DMS53 (cell line): Measurements from ENCODE around the gene COMMD10.

Source experiments
- DNase-seq: peaks from one replicate; lab custom pipeline; 2025; lab: John Stamatoyannopoulos, UW

The COMMD10 gene

DNA sequence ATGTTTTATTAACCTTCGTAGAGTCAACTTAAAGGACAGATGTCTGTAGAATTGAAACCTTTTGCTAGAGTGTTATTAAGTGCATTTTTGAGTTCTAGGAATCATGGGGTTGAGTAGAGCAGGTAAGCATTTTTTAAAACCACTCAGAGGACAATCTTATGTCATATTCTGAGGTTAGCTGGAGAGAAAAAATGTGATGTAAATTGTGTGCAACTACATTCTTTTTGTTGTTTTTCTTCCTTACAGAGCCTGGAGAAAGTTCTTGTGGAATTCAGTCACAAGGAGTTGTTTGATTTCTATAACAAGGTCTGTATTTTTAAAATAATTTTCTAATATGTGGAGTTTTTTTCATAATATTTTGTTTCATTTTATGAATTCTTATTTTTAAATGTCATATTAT, 206.4 kb downstream of the COMMD10 start:
- DNase-seq, result no peak

- DNase-seq, result no peak
These were observed 207.5 kb downstream of the COMMD10 start for GRCh38 chr5:116292321-116292720.

- DNase-seq, result no peak
These were observed 211.7 kb downstream of the COMMD10 start for GRCh38 chr5:116296335-116297072.

DNA sequence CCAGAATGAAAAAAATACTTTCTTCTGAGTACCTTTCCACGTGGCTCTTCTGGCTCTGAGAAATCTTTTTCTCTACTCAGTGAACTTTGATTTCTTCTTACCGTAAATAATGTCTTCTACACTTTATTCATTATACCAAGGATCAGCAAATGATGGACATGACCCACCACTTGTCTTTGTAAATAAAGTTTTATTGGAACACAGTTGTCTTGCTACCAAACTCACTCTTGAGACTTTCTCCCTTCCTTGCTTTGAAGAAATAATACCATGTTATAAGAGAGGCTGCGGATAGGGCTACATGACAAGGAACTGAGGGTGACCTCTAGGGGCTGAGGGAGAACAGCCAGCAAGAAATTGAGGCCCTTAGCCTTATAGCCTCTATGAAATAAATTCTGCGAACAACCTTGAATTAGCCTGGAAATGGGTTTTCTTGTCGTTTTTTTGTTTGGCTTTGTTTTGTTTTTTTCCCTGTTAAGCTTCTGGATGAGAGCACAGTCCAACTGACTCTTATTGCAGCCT, 212.5 kb downstream of the COMMD10 start:
- no peak for DNase-seq

DNA sequence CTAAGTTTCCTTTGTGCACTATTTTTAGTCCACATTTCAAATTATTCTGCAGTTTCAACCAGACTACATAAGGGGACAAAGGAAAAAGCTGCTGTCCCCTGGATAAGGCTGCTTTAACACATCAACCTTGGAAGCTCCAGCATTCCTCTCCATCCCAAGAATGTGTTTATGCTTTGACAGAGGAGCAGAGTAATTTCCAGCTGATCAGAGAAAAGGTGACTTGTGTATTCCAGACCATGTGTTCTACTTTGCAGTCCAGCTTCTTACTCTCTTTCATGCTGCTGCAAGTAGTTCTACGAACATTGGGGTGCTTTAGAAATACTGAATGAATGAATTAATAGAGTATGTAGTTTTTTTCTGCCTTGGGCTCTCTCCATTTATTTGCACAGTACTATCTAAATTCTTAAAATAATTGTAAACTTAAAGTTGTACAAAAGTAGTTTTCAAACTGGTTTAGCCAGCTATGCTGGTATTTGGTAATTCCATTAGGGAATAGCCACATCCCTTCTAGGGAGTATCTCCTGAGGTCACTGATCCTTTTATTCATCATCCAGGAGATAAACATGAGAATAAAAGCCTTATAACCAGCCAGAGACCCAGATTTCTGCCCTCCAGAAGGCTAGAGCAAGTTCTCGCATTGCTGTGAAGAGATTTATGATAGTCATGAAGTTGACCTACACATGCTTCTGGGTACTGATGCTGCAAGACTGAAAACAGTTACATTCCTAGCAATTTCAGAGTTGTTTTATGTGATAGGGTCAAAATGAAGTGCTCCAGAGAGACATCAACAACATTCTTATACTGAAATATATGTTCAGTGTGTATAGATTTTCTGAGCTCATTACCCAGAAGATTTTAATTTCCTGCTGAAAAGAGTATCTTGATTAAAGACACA, 215.2 kb downstream of the COMMD10 start:
- DNase-seq, result no peak

- no peak for DNase-seq
These were observed 216.3 kb downstream of the COMMD10 start for GRCh38 chr5:116301110-116301509.

DNA sequence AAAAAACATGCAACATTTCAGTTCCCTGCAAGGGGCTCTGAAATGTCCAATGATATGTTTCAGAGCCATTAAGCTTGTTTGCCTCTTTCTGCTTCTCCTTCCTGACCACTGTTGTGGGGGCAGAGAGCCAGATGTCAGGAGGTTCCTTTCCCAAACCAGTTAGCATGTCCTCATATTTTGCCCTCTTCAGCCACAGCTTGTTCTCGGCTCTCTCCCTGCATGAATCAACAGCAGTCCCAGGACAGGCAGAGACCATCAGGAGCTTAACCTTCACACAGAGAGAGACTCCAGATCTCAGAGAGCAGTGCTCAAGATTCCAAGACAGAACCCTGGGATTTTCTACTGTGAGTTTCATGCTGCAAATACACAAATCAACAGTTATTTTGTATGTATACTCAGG, 218.5 kb downstream of the COMMD10 start:
- no peak for DNase-seq

GRCh38 chr5:116303810-116304209, 219.0 kb downstream of the COMMD10 start:
- DNase-seq, result no peak

- no peak for DNase-seq
These were observed 221.1 kb downstream of the COMMD10 start for GRCh38 chr5:116305899-116306298.

DNA sequence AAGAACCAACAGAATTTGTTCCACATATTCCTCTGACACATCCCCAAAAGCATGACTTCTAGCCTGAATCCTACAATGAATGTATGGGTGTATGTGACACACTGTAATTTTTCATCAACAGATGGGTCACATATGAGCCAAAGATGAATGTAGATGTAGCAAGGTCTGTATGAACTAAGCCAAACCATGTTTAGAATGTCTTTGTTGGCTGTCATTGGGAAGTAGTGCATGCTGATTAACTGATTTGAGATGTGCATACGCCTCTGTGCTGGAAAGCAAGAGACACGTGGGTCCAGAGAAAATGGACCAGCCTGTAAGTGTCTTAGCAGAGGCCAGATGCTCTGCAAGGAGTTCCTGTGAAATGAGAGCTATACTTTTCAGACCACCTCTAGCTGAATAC, 222.0 kb downstream of the COMMD10 start:
- DNase-seq, result no peak

- no peak for DNase-seq
These were observed 223.6 kb downstream of the COMMD10 start for GRCh38 chr5:116308391-116308790.

DNA sequence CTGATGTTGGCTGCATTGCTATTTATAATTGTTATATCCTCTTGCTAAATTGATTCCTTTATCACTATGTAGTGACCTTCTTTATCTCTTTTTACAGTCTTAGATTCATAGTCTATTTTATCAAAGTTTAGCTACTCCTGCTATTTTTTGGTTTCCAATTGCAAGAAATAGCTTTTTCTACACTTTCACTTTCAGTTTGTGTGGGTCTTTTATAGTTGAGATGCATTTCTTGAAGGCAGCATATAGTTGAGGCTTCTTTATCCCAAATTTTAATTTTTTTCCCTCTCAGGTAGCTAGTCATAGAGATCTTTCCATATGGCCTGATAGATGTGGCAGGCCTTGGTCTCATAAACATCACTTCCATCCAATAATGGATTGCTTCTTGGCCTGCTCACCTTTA, 228.5 kb downstream of the COMMD10 start:
- DNase-seq, result no peak

- DNase-seq, result no peak
These were observed 230.7 kb downstream of the COMMD10 start for GRCh38 chr5:116315531-116315930.

GRCh38 chr5:116318091-116318854, 233.4 kb downstream of the COMMD10 start:
- no peak for DNase-seq

DNA sequence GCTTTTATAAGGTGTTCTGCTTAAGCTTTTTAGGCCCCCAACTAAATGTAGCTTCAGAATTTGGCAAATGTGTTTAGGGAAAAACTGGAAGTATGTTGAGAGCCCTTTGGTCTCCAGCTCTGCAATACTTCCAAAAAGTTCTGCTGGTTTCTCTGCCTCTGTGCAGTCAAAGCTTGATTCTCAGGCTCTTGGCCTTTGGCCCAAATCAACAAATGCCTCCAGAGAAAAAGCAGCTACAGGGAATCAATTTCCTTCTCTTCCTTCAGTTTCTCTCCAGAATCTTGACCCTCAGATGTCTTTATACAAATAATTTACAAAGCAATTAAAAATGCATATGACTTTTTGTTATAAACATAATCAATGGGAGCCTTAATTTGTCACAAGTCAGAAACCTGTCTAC, 235.7 kb downstream of the COMMD10 start:
- DNase-seq, result no peak

- no peak for DNase-seq
These were observed 244.7 kb downstream of the COMMD10 start for GRCh38 chr5:116329503-116329902.

GRCh38 chr5:116340799-116341198, 256.0 kb downstream of the COMMD10 start:
- no peak for DNase-seq
